Loucy (cell line): ENCODE measurements around the gene NR2F2.

Source experiments
- H2AFZ ChIP-seq: fragments of 200-600 bp; sonication (generic); 2 replicates; pipeline ENCODE4 v1.6.0; 2016; ENCODE audit warnings: antibody characterized with exemption, mild to moderate bottlenecking, low read length, moderate library complexity
- H3F3A ChIP-seq: fragments of 200-600 bp; 2 replicates; pipeline ENCODE4 v1.6.0; 2016; ENCODE audit warnings: antibody characterized with exemption, low read depth, mild to moderate bottlenecking
- H3K27me3 ChIP-seq: fragments of 200-600 bp; sonication (generic); 2 replicates; pipeline ENCODE4 v1.6.1; 2014; ENCODE audit warnings: low read length, mild to moderate bottlenecking; ENCODE audit not compliant: insufficient read depth, poor library complexity, severe bottlenecking
- H3K36me3 ChIP-seq: fragments of 200-600 bp; sonication (generic); 2 replicates; pipeline ENCODE4 v1.6.1; 2016; ENCODE audit warnings: low read length; ENCODE audit not compliant: insufficient read depth
- H3K4me1 ChIP-seq: fragments of 200-600 bp; sonication (generic); 2 replicates; pipeline ENCODE4 v1.5.1; 2014; ENCODE audit warnings: low read length, mild to moderate bottlenecking; ENCODE audit not compliant: insufficient read depth, poor library complexity, severe bottlenecking
- H3K4me2 ChIP-seq: fragments of 200-600 bp; sonication (generic); 2 replicates; pipeline ENCODE4 v1.6.0; 2014; ENCODE audit warnings: antibody characterized with exemption, low read length, low read depth, mild to moderate bottlenecking; ENCODE audit not compliant: poor library complexity, severe bottlenecking
- H3K4me3 ChIP-seq: fragments of 200-600 bp; sonication (generic); 2 replicates; pipeline ENCODE4 v1.5.1; 2014; ENCODE audit warnings: low read length, mild to moderate bottlenecking, mixed read lengths; ENCODE audit not compliant: poor library complexity, severe bottlenecking
- H3K79me2 ChIP-seq: fragments of 200-600 bp; sonication (generic); 2 replicates; pipeline ENCODE4 v1.6.1; 2014; ENCODE audit warnings: low read length; ENCODE audit not compliant: insufficient read depth
- H3K9ac ChIP-seq: fragments of 200-600 bp; sonication (generic); 2 replicates; pipeline ENCODE4 v1.6.0; 2014; ENCODE audit warnings: mild to moderate bottlenecking, low read depth, low read length, moderate library complexity; ENCODE audit not compliant: poor library complexity, severe bottlenecking
- H3K9me2 ChIP-seq: fragments of 200-600 bp; sonication (generic); replicated peaks from 2 replicates; pipeline ENCODE4 v1.6.1; 2016; ENCODE audit warnings: low read depth, low read length, mixed read lengths
- H3K9me3 ChIP-seq: fragments of 200-600 bp; sonication (generic); 2 replicates; pipeline ENCODE4 v1.6.1; 2014; ENCODE audit warnings: mild to moderate bottlenecking, antibody characterized with exemption, low read length, low read depth; ENCODE audit not compliant: insufficient read depth
- H4K20me1 ChIP-seq: fragments of 200-600 bp; sonication (generic); 2 replicates; pipeline ENCODE4 v1.6.0; 2014; ENCODE audit warnings: antibody characterized with exemption, low read length, mild to moderate bottlenecking; ENCODE audit not compliant: insufficient read depth, poor library complexity, severe bottlenecking
- EZH2phosphoT487 ChIP-seq: fragments of 200-600 bp; IDR thresholded peaks from 2 replicates; pipeline ENCODE4 v1.6.1; 2018; ENCODE audit warnings: antibody characterized with exemption, mild to moderate bottlenecking, moderate library complexity, borderline replicate concordance
- TF ChIP-seq, protein P1 (sequence below): fragments of 200-600 bp; sonication (generic); conservative IDR thresholded peaks from 2 replicates; pipeline ENCODE4 v1.5.1; 2014; ENCODE audit warnings: mild to moderate bottlenecking, antibody characterized with exemption, low read length

The NR2F2 gene

DNA sequence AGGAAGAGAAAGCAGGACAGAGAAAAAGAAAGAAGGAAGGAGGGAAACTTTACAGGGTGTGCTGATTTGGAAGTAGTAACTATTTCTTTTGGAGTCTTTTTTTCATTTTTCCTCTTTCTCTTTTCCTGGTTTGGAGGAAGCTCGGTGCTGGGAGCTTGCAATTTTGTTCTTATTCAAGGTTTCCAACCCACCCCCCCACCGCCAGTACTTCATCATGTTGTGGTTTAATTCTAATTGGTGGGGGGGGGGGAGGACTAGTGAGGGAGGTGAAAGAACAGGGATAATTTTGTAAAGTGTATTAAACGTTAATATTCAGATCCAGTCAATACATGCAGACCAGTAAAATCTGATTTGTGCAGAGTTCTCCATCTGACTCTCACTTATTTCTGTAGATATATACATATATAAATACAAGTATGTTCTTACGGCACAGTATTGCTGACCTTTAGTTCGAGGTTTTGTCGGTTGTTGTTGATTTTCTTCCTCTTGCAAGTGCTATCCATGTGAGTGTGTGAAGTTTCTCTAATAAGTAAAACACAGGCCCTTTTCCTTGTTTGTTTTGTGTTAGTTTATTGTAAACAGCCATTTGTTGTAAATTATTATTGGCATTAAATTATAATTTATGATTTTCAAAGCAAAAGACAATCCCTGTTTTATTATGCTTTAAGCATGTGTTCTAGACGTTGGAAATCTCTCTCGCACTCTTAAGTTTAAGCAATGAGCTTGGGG lies 9.3 kb downstream of the NR2F2 start:
- H3K9me2 ChIP-seq, result no peaks in the 10 kb centered on the region
- H3K27me3 ChIP-seq, result no peaks in the 10 kb centered on the region
- no peaks in the 10 kb centered on the region for H3F3A ChIP-seq
- no peaks in the 10 kb centered on the region for H3K79me2 ChIP-seq
- peaks cover 3% of the 10 kb centered on the region for H3K4me1 ChIP-seq
- H3K4me2 ChIP-seq, result peak overlapping the region; percentile 17
- H3K9me3 ChIP-seq, result no peaks in the 10 kb centered on the region
- no peak overlapping the region for H3K9ac ChIP-seq
- H3K36me3 ChIP-seq, result no peaks in the 10 kb centered on the region
- H2AFZ ChIP-seq, result no peak overlapping the region
- H4K20me1 ChIP-seq, result no peaks in the 10 kb centered on the region
- H3K4me3 ChIP-seq, result no peak overlapping the region
- TF ChIP-seq, protein P1, sequence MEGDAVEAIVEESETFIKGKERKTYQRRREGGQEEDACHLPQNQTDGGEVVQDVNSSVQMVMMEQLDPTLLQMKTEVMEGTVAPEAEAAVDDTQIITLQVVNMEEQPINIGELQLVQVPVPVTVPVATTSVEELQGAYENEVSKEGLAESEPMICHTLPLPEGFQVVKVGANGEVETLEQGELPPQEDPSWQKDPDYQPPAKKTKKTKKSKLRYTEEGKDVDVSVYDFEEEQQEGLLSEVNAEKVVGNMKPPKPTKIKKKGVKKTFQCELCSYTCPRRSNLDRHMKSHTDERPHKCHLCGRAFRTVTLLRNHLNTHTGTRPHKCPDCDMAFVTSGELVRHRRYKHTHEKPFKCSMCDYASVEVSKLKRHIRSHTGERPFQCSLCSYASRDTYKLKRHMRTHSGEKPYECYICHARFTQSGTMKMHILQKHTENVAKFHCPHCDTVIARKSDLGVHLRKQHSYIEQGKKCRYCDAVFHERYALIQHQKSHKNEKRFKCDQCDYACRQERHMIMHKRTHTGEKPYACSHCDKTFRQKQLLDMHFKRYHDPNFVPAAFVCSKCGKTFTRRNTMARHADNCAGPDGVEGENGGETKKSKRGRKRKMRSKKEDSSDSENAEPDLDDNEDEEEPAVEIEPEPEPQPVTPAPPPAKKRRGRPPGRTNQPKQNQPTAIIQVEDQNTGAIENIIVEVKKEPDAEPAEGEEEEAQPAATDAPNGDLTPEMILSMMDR, result no peak
- no peak for TF ChIP-seq EZH2phosphoT487

DNA sequence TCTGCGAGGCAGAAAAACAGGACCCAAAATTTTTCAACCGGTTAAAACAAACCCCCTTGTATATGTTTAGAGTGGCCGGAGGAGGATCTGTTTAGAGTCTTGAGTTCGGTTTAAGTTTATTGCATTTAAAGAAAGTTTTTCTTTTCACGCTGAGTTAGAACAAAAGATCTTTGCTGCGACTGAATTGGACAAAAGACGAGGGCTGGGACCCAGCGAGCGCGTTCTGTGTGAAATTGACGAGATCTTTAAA lies 9.8 kb downstream of the NR2F2 start:
- TF ChIP-seq, protein P1, result no peak
- TF ChIP-seq EZH2phosphoT487, result no peak
- Histone ChIP-seq H3K27me3 (no peaks in the 10 kb centered on the region), H2AFZ (no peak overlapping the region), H3K79me2 (no peaks in the 10 kb centered on the region), H4K20me1 (no peaks in the 10 kb centered on the region), H3K4me3 (no peak overlapping the region), H3K4me1 (peaks cover 3% of the 10 kb centered on the region), H3K9ac (no peak overlapping the region), H3K9me2 (no peaks in the 10 kb centered on the region), H3K36me3 (no peaks in the 10 kb centered on the region), H3F3A (no peaks in the 10 kb centered on the region), H3K9me3 (no peaks in the 10 kb centered on the region), H3K4me2 (no peak overlapping the region)

DNA sequence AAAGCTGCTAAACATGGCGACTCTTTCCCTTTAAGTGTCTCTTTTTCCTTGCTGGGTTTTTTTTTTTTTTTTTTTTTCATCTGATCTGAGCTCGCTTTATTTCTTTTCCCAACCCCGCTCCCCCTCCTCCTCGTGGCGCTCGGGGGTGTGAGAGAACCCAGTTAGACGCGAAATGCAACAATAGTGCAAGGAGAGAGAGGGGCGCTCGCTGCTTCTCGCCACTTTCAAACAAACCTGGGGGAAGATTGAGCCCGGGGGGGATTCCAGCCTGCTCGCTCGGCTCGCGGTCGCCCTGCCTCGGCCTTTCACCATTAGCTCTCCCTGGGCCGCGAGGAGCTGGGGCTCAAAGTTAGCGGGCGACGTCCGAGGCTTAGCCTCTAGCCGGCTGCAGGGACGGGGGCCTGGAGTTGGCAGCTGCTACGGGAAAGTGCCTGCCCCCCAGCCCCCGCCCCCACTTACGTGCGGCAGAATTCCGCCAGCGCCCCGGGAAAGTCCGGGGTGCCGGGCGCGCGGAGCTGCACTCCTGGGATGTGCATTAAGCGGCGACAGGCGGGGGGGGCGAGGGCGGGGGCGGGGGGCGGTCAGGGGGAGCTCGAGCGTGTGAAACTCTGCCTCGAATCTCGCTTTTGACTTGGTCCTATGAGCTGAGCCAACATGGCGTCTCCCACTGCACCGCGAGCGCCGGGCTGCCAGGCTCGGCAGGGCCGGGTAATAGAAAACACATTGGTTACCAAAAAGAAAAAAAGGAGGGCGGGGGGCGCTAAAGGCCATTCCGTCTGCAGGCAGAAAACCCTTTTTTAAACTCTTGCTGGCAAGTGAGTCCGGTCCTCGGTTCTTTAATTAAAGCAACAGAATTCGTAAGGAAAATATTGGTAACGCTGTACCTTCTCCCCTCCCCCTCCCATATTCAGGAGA lies 10.4 kb downstream of the NR2F2 start:
- no peaks in the 10 kb centered on the region for H3K27me3 ChIP-seq
- no peaks in the 10 kb centered on the region for H3K9me3 ChIP-seq
- no peak overlapping the region for H3K9ac ChIP-seq
- TF ChIP-seq, protein P1, result no peak
- no peak for TF ChIP-seq EZH2phosphoT487
- no peak overlapping the region for H2AFZ ChIP-seq
- H3K36me3 ChIP-seq, result no peaks in the 10 kb centered on the region
- H3K4me1 ChIP-seq, result peaks cover 3% of the 10 kb centered on the region
- H3K9me2 ChIP-seq, result no peaks in the 10 kb centered on the region
- no peak overlapping the region for H3K4me2 ChIP-seq
- no peaks in the 10 kb centered on the region for H3K79me2 ChIP-seq
- no peaks in the 10 kb centered on the region for H3F3A ChIP-seq
- H4K20me1 ChIP-seq, result no peaks in the 10 kb centered on the region
- H3K4me3 ChIP-seq, result no peak overlapping the region
